Spleen (tissue), 7 donors: ENCODE measurements around the gene COX4I2.

Source experiments
- CTCF ChIP-seq, 11 experiments: fragments of 200-600 bp in 7 of 11; fragments of 450-650 bp in 4 of 11; sonication (generic) in 4 of 11; IDR thresholded peaks in 8 of 11; conservative IDR thresholded peaks in 3 of 11; 1 replicate in 7 of 11; 2 replicates in 4 of 11; pipeline versions ENCODE4 v1.4.0 to v1.8.0; 2016 to 2021; ENCODE audit warnings: antibody characterized with exemption in 11 of 11, inconsistent platforms in 4 of 11, mild to moderate bottlenecking in 1 of 11
- POLR2A ChIP-seq, 3 donors: fragments of 450-650 bp; IDR thresholded peaks; one replicate each; pipeline ENCODE4 v1.5.1; 2017; ENCODE audit warnings: antibody characterized with exemption in 3 of 3, mild to moderate bottlenecking in 1 of 3
- donor health status: DM: no; HTN: no; CAD: no; lungs with moderate emphysema.
- donor health status: DM: no; HTN: no; CAD: no.
- donor health status: DM: no; HTN: no; CAD: no.

- TF ChIP-seq CTCF (IDR thresholded peaks at IDR 0.05 in 8 of 11, conservative IDR thresholded peaks at IDR 0.05 in 3 of 11) (no peak), POLR2A (IDR thresholded peaks at IDR 0.05) (no peak)
These were observed 22.3 kb upstream of the COX4I2 start for GRCh38 chr20:31615416-31615815.
